Fibroblast of peridontal ligament (primary cell): ENCODE results near the gene PFKL.

ENCODE experiments used
- DNase-seq: peaks from one replicate; pipeline ENCODE4 v3.0.0-alpha.2; 2010; ENCODE audit errors: extremely low read depth

PFKL gene

DNA sequence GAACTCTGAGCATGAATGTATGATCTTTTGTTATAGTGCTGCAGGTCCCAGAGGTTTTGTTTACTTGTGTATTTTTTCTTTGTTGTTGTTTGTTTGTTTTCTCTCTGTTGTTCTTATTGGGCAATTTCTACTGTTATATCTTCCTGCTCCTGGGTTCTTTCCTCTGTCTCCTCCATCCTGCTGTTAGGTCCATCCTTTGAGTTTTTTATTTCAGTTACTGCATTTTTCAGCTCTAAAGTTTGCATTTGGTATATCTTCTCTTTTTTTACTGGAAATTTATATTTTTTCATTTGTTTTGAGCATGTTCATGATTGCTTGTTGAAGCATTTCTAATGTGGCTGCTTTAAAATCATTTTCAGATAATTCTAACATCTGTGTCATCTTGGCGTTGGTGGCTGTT lies 63.4 kb downstream of the PFKL start:
- no peak for DNase-seq

DNA sequence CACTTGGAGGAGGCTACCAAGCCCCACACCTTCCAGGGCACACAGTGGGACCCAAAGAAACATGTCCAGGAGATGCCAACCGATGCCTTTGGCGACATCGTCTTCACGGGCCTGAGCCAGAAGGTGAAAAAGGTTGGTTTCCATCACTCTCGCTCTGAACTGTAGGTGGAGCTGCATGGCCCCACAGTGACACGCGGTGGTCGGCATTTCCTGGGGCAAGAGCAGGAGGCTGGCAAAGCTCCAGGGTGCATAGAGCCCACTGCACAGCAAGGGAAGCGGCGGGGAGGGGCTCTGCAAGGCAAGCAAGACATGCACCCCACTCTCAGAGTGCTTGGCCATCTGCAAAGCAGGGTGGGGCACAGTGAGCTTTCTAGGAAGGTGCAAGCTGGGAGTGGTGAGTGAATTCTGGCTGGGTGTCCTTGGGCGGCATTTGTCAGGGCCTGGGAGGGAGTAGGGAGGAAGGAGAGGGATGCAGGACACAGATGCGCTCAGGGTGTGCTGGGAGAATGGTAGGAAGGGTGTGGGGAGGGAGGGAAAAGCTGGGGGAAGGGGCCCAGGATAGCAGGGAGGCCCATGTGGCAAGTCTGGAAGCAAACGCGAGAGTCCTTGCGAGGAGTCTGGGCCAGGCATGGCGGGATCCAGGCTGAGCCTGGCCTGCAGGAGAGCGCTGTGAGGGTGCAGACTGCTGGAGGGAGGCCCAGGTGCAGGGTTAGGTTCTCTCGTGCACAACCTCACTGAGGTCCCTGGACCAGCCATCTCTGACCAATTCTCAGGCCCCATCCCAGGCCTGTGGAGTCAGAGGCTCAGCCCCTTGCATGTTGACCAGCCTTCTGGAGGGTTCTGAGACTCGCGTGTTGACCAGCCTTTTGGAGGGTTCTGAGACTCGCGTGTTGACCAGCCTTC lies 64.5 kb downstream of the PFKL start:
- DNase-seq: no peak

DNA sequence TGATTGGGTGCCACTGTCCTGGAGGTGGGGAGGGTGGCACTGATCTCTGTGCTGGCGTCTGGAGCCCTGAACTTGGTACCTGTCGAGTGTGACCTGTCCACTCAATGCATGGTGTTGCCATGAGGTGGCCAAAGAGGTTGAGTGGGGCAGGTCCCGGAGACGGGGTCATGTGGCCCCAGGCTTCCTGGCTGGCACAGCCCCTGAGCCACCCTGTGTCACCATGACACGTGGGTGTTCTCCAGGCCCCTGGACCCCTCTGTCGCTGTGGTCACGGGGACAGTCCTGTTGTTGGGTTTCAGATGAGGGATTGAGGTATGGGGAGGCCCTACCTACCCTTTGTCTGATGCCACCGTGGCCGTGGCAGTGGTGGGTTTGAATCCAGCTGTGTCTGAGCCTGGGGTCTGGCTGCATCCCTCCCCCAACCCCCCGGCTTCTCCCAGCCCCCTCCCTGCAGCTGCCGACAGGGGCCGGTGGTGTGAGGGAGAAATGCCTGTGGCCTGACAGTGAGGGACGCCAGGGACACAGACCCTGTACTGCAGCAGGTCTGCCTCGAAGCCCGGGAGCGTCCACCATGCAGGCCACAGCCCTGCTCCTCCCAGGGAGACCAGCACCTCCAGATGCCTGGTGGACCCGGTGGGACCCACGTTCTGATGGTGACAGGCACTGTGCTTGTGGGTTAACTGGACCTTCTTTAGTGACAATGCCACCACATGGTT lies 65.6 kb downstream of the PFKL start:
- DNase-seq: no peak

DNA sequence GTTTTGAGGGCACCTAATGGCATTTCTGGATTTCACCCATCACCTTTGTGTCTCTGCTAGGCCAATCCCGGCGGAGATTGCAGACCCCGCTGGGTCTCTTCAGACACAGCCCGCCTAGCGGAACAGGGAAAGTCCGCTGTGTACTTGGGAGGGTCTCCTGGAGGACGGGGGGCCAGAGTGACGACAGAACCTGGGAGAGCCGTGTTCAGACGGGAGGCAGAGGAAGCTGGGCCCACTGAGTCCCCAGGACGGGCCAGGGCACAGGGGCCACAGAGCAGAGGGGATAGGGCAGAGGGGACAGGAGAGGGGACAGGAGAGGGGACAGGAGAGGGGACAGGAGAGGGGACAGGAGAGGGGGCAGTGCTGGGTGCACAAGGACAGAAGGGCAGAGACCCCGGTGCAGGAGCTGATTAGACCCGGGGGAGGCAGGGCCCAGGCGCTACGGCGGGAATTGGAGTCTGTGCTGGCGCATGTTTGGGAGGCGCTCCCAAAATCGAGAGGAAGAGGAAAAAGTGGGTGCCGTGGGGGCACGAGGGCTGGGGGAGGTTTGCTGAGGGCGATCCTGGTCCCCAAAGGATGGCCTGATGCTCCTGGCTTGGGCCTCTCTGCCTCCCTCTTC lies 66.2 kb downstream of the PFKL start:
- DNase-seq: no peak

DNA sequence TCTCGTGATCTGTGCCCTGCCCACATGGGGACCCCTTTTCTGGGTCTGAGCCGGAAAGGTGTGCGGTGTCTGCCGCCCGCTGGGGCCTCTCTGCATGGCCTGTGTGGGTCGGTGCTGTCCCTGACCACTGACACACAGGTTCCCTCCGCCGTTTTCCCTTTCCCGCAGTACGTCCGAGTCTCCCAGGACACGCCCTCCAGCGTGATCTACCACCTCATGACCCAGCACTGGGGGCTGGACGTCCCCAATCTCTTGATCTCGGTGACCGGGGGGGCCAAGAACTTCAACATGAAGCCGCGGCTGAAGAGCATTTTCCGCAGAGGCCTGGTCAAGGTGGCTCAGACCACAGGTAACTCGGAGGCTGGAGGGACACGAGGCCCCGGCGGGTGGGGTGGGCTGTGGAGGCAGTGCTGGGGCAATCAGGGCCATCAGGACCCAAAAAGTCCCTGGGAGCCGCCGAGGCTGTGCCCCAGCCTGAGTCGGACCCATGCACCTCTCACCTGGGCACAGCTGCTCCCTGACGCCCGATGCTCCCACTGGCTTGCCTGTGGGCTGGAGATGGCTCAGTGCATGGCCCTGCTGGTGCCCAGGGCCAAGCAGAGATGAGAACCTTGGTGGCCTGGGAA lies 66.8 kb downstream of the PFKL start:
- no peak for DNase-seq

DNA sequence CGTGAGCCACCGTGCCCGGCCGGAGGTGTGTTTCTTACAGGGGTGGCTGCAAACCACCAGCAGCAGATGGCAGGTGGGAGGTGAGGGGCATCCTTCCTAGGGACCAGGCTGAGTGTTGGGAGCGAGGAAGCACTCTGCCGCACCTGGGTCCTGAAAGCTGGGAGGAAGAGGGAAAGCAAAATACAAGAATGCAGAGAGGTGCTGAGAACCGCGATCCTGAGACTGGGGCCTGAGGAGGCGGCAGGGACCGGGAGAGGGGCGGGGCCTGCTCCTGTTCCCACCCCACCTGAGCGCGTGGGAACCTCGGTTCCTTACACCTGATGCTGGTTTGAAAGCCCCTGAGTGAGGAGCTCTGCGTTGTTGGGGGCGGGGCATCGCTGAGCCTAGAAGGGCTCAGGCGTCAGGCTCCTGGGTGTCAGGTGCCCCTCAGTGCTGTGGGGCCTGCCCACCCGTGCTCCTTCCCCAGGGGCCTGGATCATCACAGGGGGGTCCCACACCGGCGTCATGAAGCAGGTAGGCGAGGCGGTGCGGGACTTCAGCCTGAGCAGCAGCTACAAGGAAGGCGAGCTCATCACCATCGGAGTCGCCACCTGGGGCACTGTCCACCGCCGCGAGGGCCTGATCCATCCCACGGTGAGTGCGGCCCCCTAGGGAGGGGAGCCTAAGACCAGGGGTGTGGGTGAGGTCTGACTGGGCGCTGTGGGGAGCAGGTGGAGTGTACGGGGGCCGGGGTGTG lies 69.0 kb downstream of the PFKL start:
- no peak for DNase-seq

DNA sequence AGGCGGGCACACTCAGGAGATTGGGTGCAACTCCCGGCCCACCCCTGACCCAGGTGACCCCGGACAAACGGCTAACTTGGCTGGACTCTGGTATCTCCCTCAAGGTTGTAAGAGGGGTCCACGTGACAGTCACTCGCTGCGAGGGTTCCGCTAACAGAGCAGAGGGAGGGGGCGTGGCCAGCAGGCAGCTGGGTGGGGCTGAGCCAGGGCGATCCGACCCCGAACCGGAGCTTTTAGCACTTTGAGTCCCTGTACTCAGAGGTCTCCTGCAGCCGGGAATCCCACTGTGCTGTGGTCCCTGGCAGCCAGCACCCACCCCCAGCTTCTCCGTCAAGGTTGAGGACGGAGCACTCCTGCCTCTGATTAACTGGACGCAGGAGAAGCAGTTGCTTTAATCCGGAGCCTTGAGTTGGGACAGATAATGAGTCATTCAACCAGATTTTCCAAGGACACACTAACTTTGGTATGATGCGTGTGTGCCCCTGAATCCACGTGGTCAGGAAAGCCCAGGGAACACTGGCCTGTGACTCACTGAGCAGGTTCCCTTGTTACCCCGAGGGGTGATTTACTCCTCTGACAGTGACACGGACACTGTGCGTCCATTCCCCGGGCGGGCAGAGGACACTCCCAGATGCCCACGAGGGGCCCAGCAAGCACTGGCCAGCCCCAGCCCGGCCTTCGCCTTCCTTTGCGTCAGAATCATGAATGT lies 70.3 kb downstream of the PFKL start:
- DNase-seq: no peak

DNA sequence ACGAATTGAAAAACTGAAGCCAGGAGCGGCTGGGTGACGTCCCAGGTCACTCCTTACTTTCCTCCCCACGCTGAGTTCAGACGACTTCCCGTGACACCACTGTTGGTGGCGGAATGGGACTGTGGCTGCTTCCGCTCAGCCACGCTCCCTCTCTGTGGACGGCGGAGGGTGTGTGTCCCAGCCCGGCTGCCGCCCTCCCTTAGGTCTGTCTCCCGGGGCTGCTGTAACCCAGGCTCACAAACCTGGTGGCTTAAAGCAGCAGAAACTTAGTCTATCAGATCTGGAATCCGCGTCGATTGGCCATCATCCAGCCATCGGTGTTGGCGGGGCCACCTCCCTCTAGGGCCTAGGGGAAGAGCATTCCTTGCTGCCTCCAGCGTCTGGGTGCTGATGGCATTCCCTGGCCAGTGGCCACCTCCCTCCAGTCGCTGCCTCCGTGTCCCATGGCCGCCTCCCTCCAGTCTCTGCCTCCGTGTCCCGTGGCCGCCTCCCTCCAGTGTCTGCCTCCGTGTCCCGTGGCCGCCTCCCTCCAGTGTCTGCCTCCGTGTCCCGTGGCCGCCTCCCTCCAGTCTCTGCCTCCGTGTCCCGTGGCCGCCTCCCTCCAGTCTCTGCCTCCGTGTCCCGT lies 71.0 kb downstream of the PFKL start:
- DNase-seq: no peak

DNA sequence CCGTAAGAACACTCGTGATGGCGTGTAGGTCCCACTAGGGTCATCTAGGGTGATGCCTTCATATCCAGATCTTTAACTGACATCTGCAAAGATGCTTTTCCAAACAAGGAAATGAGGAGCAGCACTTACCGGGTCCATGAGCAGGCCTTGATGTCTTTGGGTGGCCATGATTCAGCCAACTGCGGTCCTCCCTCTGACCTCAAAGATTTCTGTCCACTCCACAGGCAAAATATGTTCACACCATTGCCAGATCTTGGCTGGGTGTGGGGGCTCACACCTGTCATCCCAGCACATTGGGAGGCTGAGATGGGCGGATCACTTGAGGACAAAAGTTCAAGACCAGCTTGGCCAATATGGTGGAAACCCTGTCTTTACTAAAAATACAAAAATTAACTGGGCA lies 71.7 kb downstream of the PFKL start:
- DNase-seq: no peak

DNA sequence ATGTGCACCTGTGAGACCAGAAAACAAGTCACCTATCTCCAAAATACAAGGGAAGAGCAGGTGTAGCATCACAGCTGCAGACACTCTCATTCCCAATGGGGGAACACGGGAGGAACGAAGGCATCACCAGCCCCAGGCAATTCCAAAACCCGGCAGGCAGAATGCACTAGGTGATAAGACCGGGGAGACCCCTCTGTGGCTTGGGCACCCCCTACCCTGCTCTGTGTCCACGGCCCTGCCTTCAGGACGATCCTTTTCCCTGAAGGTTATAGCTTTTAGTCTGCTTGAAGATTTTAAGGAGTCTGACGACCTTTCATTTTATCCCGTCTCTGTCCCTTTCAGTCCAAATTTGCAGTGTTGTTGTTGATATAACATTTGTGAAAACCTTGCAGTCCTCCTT lies 72.8 kb downstream of the PFKL start:
- DNase-seq: no peak

DNA sequence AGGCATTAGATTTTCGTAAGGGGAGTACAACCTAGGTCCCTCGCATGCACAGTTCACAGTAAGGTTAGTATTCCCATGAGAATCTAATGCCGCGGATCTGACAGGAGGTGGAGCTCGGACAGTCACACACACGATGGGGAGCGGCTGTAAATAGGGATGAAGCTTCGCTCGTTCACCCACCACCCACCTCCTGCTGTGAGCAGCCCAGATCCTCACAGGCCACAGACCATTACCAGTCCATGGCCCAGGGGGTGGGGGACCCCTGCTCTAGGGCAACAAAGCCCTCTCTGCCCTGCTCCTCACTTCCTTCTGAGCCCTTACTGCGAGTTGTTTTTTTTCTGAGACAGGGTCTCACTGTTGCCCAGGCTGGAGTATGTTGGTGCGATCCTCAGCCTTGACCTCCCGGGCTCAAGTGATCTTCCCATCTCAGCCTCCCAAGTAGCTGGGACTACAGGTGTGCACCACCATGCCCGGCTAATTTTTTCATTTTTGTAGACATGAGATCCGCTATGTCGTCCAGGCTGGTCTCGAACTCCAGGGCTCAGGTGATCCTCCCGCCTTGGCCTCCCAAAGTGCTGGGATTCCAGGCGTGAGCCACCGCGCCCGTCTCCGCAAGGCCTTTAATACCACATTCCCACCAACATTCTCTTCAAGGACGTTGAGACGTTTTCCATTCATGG lies 74.9 kb downstream of the PFKL start:
- no peak for DNase-seq

DNA sequence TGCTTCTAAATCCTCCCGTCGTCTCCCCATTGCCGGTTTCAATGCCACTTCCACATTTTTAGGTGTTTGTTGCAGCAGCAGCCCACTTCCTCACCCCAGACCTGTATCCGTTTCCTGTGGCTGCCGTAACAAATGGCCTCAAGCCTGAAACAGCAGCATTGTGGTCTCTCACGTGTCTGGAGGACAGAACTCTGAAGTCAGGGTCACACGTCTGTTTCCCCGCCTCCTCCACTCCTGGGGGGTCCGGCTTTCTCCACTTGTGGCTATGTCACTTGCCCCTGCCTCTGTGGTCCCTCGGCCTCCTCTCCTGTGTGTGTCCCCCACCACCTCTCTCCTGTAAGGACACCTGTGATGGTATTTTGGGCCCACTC lies 75.4 kb downstream of the PFKL start:
- DNase-seq: no peak

DNA sequence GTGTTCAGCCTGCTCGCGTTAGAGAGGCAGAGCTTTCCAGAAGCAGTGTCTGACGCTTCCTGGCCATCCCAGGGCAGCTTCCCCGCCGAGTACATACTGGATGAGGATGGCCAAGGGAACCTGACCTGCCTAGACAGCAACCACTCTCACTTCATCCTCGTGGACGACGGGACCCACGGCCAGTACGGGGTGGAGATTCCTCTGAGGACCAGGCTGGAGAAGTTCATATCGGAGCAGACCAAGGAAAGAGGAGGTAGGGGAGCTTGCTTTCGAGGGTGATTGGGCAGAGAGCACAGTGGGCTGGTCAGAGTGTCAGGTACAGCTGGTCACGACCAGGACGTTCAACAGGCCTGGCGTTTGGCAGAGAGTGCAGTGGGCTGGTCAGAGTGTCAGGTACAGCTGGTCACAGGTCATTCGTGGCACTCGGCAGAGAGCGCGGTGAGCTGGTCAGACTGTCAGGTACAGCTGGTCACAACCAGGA lies 75.9 kb downstream of the PFKL start:
- DNase-seq: no peak

DNA sequence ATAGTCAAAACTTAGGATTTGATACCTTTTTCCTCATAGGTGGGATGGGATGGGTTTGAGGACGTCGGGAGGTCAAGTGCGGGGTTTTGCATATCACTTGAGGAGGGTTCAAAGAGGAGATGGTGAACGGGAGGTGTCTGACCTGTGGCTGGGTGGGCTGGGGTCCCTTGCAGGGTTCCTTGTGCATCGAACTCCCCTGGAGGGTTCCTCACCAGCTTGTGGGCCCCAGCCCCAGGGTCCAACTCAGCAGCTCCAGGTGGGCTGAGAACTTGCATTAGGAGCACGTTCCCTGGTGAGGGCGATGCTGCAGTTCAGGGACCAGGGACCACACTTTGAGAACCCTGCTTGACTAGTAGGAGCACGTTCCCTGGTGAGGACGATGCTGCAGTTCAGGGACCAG lies 76.8 kb downstream of the PFKL start:
- DNase-seq: no peak
